ENCODE data around the gene TGM3. TPM values are rescaled to one million over a fixed set of nuclear protein-coding genes. Genes with fewer than 3 reads are reported as not detected.

TGM3 gene
- polyA plus RNA-seq, 3 donors, result not detected

DNA sequence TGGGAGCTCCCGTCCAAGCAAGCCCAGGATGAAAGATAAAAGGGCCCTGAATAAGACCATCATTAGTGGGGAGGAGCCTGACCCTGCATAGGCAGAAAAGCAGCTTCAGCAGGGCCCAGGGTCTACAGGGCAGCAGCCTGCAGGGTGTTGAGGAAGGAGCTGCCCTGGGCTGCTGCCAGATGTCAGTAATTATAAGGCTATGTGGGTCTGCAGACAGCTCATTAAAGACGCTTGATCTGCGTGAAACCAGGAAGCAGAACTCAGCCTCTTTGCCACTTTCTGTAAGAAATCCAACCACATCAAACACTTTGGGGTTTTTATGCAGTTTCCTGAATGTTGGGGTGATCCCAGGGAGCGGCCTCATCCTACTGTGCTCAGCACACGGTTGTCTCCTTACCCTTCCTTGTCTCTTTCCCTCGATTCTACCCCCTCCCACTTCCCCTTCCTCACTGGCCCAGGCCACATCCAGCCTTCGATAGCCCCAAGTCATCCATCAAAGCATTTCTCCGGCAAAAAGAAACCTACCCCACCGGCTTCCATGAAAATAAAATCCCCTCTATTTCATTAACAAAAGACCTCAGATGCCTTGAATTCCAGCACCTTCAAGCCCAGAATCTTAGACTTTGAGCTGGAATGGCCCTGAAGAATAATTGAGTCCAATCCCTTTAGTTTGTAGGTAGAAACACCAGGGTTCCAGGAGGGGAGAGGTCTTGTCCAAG is 83.9 kb downstream of the TGM3 start:
- Mint-ChIP-seq H3K36me3 (no peaks in the 10 kb centered on the region), H3K4me1 (peaks cover 3% of the 10 kb centered on the region), H3K27ac (no peak overlapping the region), H3K9me3 (peaks cover 0 to 2% (median 0%) of the 10 kb centered on the region in 7 donors), H3K4me3 (peak overlapping the region in 1 of 2 donors; percentile 70), H3K27me3 (ENCODE audit: low read depth in 3 of 3) (peaks cover 44 to 59% (median 59%) of the 10 kb centered on the region in 3 donors)
- no peaks in the 10 kb centered on the region for H3K9me3 ChIP-seq (replicated peaks in 1 of 2; ENCODE audit: control insufficient read depth in 1 of 2, insufficient read depth in 1 of 2, low read length in 2 of 2)
- H2AFZ ChIP-seq (ENCODE audit: insufficient read depth, low read depth, low read length, poor library complexity, severe bottlenecking), result no peak overlapping the region
- no peak for TF ChIP-seq CTCF (IDR thresholded peaks at IDR 0.05)
- H3K36me3 ChIP-seq (replicated peaks in 1 of 2; ENCODE audit: control insufficient read depth in 1 of 2, insufficient read depth in 2 of 2, low read length in 2 of 2), result no peaks in the 10 kb centered on the region
- intact Hi-C loops (cut with micrococcal nuclease), result no loop called here
- no peaks in the 10 kb centered on the region for H3K79me2 ChIP-seq (ENCODE audit: insufficient read depth, low read length)
- no peaks in the 10 kb centered on the region for H3K4me1 ChIP-seq (ENCODE audit: control insufficient read depth in 1 of 2, insufficient read depth in 2 of 2, low read length in 2 of 2)
- H3K4me3 ChIP-seq (replicated peaks in 1 of 3; ENCODE audit: low read depth in 2 of 3, low read length in 3 of 3), result no peak overlapping the region
- H3K4me2 ChIP-seq (replicated peaks; ENCODE audit: extremely low read depth, low read length, poor library complexity, severe bottlenecking), result no peak overlapping the region
- no peak for DNase-seq
- peaks cover 2 to 28% of the 10 kb centered on the region in 2 donors for H3K27me3 ChIP-seq (ENCODE audit: control insufficient read depth in 2 of 2, insufficient read depth in 2 of 2, low read length in 2 of 2)
- no peak overlapping the region for H3K27ac ChIP-seq (ENCODE audit: low read depth in 1 of 2, low read length in 2 of 2)
- WGBS (ENCODE audit: insufficient coverage), result 0% methylated on average over 6 of the region's 9 CpGs
- no peaks in the 10 kb centered on the region for H4K20me1 ChIP-seq (ENCODE audit: insufficient read depth, low read length)
- H3K9ac ChIP-seq (ENCODE audit: insufficient read depth, low read length, poor library complexity, severe bottlenecking), result no peak overlapping the region

- peaks cover 47 to 68% (median 66%) of the 10 kb centered on the region in 3 donors for H3K27me3 Mint-ChIP-seq (ENCODE audit: low read depth in 3 of 3)
- TF ChIP-seq CTCF (IDR thresholded peaks at IDR 0.05), result no peak
- no peaks in the 10 kb centered on the region for H3K36me3 ChIP-seq (replicated peaks in 1 of 2; ENCODE audit: control insufficient read depth in 1 of 2, insufficient read depth in 2 of 2, low read length in 2 of 2)
- H3K4me3 ChIP-seq (replicated peaks in 1 of 3; ENCODE audit: low read depth in 2 of 3, low read length in 3 of 3), result no peak within 1 kb of the TSS
- no peaks in the 10 kb centered on the region for H3K36me3 Mint-ChIP-seq
- peaks cover 3% of the 10 kb centered on the region for H3K4me1 Mint-ChIP-seq
- intact Hi-C loops (cut with micrococcal nuclease), result no loop called here
- H3K4me3 Mint-ChIP-seq, result peak within 1 kb of the TSS in 1 of 2 donors; percentile 71
- H2AFZ ChIP-seq (ENCODE audit: insufficient read depth, low read depth, low read length, poor library complexity, severe bottlenecking), result no peak within 1 kb of the TSS
- H3K9me3 ChIP-seq (replicated peaks in 1 of 2; ENCODE audit: control insufficient read depth in 1 of 2, insufficient read depth in 1 of 2, low read length in 2 of 2), result no peaks in the 10 kb centered on the region
- H3K9ac ChIP-seq (ENCODE audit: insufficient read depth, low read length, poor library complexity, severe bottlenecking), result no peak within 1 kb of the TSS
- no peaks in the 10 kb centered on the region for H3K4me1 ChIP-seq (ENCODE audit: control insufficient read depth in 1 of 2, insufficient read depth in 2 of 2, low read length in 2 of 2)
- no peak within 1 kb of the TSS for H3K4me2 ChIP-seq (replicated peaks; ENCODE audit: extremely low read depth, low read length, poor library complexity, severe bottlenecking)
- peaks cover 2 to 28% of the 10 kb centered on the region in 2 donors for H3K27me3 ChIP-seq (ENCODE audit: control insufficient read depth in 2 of 2, insufficient read depth in 2 of 2, low read length in 2 of 2)
- H3K27ac Mint-ChIP-seq, result peak within 1 kb of the TSS in 1 of 7 donors; percentile 6
- H3K9me3 Mint-ChIP-seq, result peaks cover 0 to 2% (median 0%) of the 10 kb centered on the region in 7 donors
- no peak for DNase-seq
- 98% methylated on average over 8 of the region's 10 CpGs for WGBS (ENCODE audit: insufficient coverage)
- H4K20me1 ChIP-seq (ENCODE audit: insufficient read depth, low read length), result no peaks in the 10 kb centered on the region
- H3K79me2 ChIP-seq (ENCODE audit: insufficient read depth, low read length), result no peaks in the 10 kb centered on the region
- no peak within 1 kb of the TSS for H3K27ac ChIP-seq (ENCODE audit: low read depth in 1 of 2, low read length in 2 of 2)
These were observed 84.8 kb downstream of the TGM3 start, which contains the start of gene TGM6 for GRCh38 chr20:2380601-2381000. TSS of gene TGM6 (plus strand) at chr20:2380901. CDS start at chr20:2380969, 68 bp downstream.

Measured in CD14-positive monocyte (primary cell).